ENCODE results near the gene DOCK9.
A peak's percentile ranks its signal among the peaks of the same experiment; 100 is the strongest.

DOCK9 gene

DNA sequence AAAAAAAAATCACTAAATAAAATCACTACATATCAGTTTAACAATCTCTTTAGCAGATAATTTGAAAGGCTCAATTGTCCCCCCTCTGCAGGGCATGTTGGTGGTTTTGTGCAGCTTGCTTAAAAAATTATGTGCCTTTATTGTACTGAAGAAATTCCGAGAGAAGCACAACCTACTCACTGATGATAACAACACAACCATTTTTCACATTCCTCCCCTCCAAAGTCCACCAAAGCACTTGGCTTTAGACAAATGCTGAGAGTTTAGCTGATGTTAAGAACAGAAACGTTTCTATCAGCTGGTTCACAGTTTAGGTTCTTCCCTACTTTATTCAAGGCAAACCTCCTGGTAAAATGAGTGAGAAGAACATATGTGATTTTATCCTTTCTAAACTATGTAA, 923 bp downstream of the DOCK9 start:
- TF ChIP-seq CREB1 (IDR thresholded peaks at IDR 0.05; ENCODE audit: low read depth) (no peak), NFIC (IDR thresholded peaks at IDR 0.05) (no peak), ZBTB7A (IDR thresholded peaks at IDR 0.05; ENCODE audit: low read depth) (no peak), EGR1 (IDR thresholded peaks at IDR 0.05) (no peak), CEBPB (IDR thresholded peaks at IDR 0.05) (no peak), RAD21 (IDR thresholded peaks at IDR 0.05; ENCODE audit: low read depth) (no peak), YY1 (IDR thresholded peaks at IDR 0.05; ENCODE audit: low read depth) (no peak), EP300 (IDR thresholded peaks at IDR 0.05; ENCODE audit: borderline replicate concordance) (no peak), FOXM1 (IDR thresholded peaks at IDR 0.05; ENCODE audit: borderline replicate concordance, low read depth) (no peak), MAX (IDR thresholded peaks at IDR 0.05) (no peak)

- TF ChIP-seq EP300 (IDR thresholded peaks at IDR 0.05; ENCODE audit: borderline replicate concordance) (no peak), TCF12 (IDR thresholded peaks at IDR 0.05; ENCODE audit: low read depth) (no peak), TAF1 (IDR thresholded peaks at IDR 0.05; ENCODE audit: low read depth) (no peak), EGR1 (IDR thresholded peaks at IDR 0.05) (no peak), USF1 (IDR thresholded peaks at IDR 0.05) (no peak), CEBPB (IDR thresholded peaks at IDR 0.05) (no peak)
- TF ChIP-seq, protein P1, sequence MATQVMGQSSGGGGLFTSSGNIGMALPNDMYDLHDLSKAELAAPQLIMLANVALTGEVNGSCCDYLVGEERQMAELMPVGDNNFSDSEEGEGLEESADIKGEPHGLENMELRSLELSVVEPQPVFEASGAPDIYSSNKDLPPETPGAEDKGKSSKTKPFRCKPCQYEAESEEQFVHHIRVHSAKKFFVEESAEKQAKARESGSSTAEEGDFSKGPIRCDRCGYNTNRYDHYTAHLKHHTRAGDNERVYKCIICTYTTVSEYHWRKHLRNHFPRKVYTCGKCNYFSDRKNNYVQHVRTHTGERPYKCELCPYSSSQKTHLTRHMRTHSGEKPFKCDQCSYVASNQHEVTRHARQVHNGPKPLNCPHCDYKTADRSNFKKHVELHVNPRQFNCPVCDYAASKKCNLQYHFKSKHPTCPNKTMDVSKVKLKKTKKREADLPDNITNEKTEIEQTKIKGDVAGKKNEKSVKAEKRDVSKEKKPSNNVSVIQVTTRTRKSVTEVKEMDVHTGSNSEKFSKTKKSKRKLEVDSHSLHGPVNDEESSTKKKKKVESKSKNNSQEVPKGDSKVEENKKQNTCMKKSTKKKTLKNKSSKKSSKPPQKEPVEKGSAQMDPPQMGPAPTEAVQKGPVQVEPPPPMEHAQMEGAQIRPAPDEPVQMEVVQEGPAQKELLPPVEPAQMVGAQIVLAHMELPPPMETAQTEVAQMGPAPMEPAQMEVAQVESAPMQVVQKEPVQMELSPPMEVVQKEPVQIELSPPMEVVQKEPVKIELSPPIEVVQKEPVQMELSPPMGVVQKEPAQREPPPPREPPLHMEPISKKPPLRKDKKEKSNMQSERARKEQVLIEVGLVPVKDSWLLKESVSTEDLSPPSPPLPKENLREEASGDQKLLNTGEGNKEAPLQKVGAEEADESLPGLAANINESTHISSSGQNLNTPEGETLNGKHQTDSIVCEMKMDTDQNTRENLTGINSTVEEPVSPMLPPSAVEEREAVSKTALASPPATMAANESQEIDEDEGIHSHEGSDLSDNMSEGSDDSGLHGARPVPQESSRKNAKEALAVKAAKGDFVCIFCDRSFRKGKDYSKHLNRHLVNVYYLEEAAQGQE (IDR thresholded peaks at IDR 0.05; ENCODE audit: low read depth), result no peak
Observed at GRCh38 chr13:98976338-98976737, 1.5 kb downstream of the DOCK9 start.

DNA sequence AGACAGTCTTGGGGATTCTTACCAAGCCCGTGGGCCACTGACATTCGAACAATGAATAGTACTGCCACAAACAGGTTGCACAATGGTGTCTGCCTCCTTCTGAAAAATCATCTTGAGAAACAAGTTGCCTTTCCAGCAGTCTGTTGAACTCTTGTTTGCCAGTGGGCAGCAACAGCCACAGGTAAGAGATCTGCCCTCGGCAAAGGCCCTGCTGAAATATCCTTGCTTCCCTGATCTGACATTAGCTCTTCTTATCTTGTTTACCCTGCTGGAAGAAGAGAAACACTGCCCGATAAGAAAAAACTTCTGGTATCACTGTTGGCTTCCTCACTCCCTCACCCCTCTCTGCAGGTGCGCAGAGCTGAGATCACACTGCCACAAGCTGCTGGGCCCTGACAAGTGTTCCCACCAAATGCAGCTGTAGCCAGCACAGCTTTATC, 2.0 kb downstream of the DOCK9 start:
- no peak for TF ChIP-seq ZBTB7A (IDR thresholded peaks at IDR 0.05; ENCODE audit: low read depth)
- TF ChIP-seq EGR1 (IDR thresholded peaks at IDR 0.05), result no peak
- no peak for TF ChIP-seq EP300 (IDR thresholded peaks at IDR 0.05; ENCODE audit: borderline replicate concordance)
- TF ChIP-seq CEBPB (IDR thresholded peaks at IDR 0.05), result no peak
- no peak for TF ChIP-seq TEAD4 (IDR thresholded peaks at IDR 0.05)
- TF ChIP-seq, protein P1 (IDR thresholded peaks at IDR 0.05; ENCODE audit: low read depth), result no peak
- TF ChIP-seq NFIC (IDR thresholded peaks at IDR 0.05), result no peak
- TF ChIP-seq CREB1 (IDR thresholded peaks at IDR 0.05; ENCODE audit: low read depth), result no peak
- TF ChIP-seq RAD21 (IDR thresholded peaks at IDR 0.05; ENCODE audit: low read depth), result no peak
- TF ChIP-seq USF1 (IDR thresholded peaks at IDR 0.05), result no peak

DNA sequence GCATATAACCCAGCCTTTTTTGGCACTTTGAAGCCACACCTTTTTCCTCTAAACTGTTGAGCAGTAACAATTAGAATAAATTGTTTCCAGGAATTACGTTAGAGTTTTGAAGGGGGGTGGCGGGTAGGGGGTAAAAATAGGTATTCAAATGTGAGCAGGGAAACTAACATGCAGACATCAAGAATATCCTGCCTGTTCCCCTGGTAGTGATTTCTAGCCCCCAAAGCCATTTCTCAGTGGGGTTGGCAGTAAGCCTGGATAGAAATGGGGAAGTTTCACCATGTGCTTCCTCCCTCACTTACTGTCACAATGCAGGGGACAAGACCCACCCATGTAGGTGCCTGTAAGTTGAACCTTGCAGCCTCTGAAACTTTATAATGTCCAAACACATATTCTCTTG, 3.8 kb downstream of the DOCK9 start:
- TF ChIP-seq CREB1 (IDR thresholded peaks at IDR 0.05; ENCODE audit: low read depth) (no peak), TCF12 (IDR thresholded peaks at IDR 0.05; ENCODE audit: low read depth) (no peak)
- TF ChIP-seq, protein P1 (IDR thresholded peaks at IDR 0.05; ENCODE audit: low read depth), result no peak

- TF ChIP-seq TAF1 (IDR thresholded peaks at IDR 0.05; ENCODE audit: low read depth) (no peak), EGR1 (IDR thresholded peaks at IDR 0.05) (no peak), EP300 (IDR thresholded peaks at IDR 0.05; ENCODE audit: borderline replicate concordance) (peak; percentile 85), CREB1 (IDR thresholded peaks at IDR 0.05; ENCODE audit: low read depth) (no peak), MAX (IDR thresholded peaks at IDR 0.05) (peak; percentile 75), FOXM1 (IDR thresholded peaks at IDR 0.05; ENCODE audit: borderline replicate concordance, low read depth) (no peak; the same call in 1 of the 2 replicates), YY1 (IDR thresholded peaks at IDR 0.05; ENCODE audit: low read depth) (0 out of 2 replicates have a peak, but pooled peaks have one; percentile 46), USF1 (IDR thresholded peaks at IDR 0.05) (peak; percentile 49), NFIC (IDR thresholded peaks at IDR 0.05) (peak; percentile 50), TEAD4 (IDR thresholded peaks at IDR 0.05) (peak; percentile 90), CEBPB (IDR thresholded peaks at IDR 0.05) (no peak), RAD21 (IDR thresholded peaks at IDR 0.05; ENCODE audit: low read depth) (no peak), ZBTB7A (IDR thresholded peaks at IDR 0.05; ENCODE audit: low read depth) (no peak), TCF12 (IDR thresholded peaks at IDR 0.05; ENCODE audit: low read depth) (peak; percentile 69; the same call in 1 of the 2 replicates)
- TF ChIP-seq, protein P1 (IDR thresholded peaks at IDR 0.05; ENCODE audit: low read depth), result no peak
Observed at GRCh38 chr13:98972627-98973026, 5.2 kb downstream of the DOCK9 start.
